SK-N-MC (cell line): ENCODE data around the gene MPRIP.

Experiments
- EZH2 ChIP-seq: fragments of 200-600 bp; sonication (generic); IDR thresholded peaks from one replicate; pipeline ENCODE4 v1.6.1; 2017; ENCODE audit warnings: antibody characterized with exemption
- POLR2AphosphoS5 ChIP-seq: IDR thresholded peaks from 2 replicates; pipeline ENCODE4 v1.6.1; 2012; ENCODE audit warnings: mild to moderate bottlenecking, low read depth, low read length, borderline replicate concordance

DNA sequence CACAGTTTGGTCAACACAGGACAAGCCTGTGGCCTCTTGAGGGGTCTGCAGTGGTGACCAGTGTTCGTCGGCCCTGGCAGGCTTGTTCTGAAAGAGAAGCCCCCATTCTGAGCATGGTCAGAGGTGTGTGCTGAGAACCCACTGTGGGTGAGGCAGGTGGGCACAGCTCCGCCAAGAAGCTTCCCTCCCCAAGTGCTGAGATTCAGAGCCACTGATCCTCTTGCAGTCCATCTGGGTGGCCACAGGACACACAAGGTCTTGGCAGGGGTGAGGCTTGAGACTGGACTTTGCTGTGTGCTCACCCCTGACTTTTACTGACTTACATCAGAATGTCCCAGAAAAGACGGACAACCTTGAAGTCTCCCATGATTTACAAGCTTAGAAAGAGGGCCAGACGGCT lies 18.7 kb downstream of the MPRIP start:
- TF ChIP-seq POLR2AphosphoS5: no peak
- no peak for TF ChIP-seq EZH2
